K562 (cell line): ENCODE measurements around the gene DGKE. TPM values are rescaled to one million over a fixed set of nuclear protein-coding genes. Genes with fewer than 3 reads are reported as not detected.
A peak's percentile ranks its signal among the peaks of the same experiment; 100 is the strongest.

Experiments
- BHLHE40 ChIP-seq: IDR thresholded peaks from 2 replicates; pipeline ENCODE4 v1.6.1; 2011; ENCODE audit warnings: low read length, improper control_type of control experiment
- CREB3L1 ChIP-seq: fragments of 450-650 bp; IDR thresholded peaks from 2 replicates; pipeline ENCODE4 v1.6.1; 2014; ENCODE audit warnings: low read depth, mild to moderate bottlenecking, moderate library complexity, borderline replicate concordance
- MYC ChIP-seq, 2 experiments: fragments of 250-450 bp in 1 of 2; sonication (Bioruptor Pico) in 1 of 2; IDR thresholded peaks; 2 replicates each; pipeline versions ENCODE4 v1.5.1 to v1.6.1; 2012 to 2021; ENCODE audit warnings: low read depth in 2 of 2, borderline replicate concordance in 1 of 2, improper control_type of control experiment in 1 of 2, low read length in 1 of 2, mild to moderate bottlenecking in 1 of 2, moderate library complexity in 1 of 2
- NR2C2 ChIP-seq, 2 experiments: fragments of 200-800 bp in 1 of 2; sonication (Bioruptor generic) in 1 of 2; sonication (generic) in 1 of 2; formaldehyde crosslinking in 1 of 2; IDR thresholded peaks; 2 replicates each; pipeline versions ENCODE4 v1.6.1 to v1.8.0; 2016 to 2022; ENCODE audit warnings: mild to moderate bottlenecking in 1 of 2, missing compliant biosample characterization in 1 of 2, missing genetic modification characterization in 1 of 2, missing genetic modification reagents in 1 of 2
- TCF3 ChIP-seq: sonication (generic); formaldehyde crosslinking; IDR thresholded peaks from 2 replicates; pipeline ENCODE4 v1.4.0; 2020; ENCODE audit warnings: mild to moderate bottlenecking, missing genetic modification reagents
- ZBTB40 ChIP-seq, 2 experiments: fragments of 450-650 bp in 1 of 2; sonication (generic) in 1 of 2; formaldehyde crosslinking in 1 of 2; IDR thresholded peaks; 2 replicates each; pipeline versions ENCODE4 v1.7.1 to v1.9.0; 2016 to 2022; ENCODE audit warnings: inconsistent platforms in 1 of 2, mild to moderate bottlenecking in 1 of 2, missing genetic modification reagents in 1 of 2
- polyA plus RNA-seq, 8 experiments: library from polyadenylated mRNA; depleted of rRNA in 4 of 8; stranded (reverse) in 5 of 8; unstranded in 3 of 8; fragments of >200 nt; fragmentation: Nextera tagmentation in 2 of 8; fragmentation: Illumina TruSeq in 1 of 8; extraction: Ambion mirVana in 2 of 8; extraction: Trizol in 1 of 8; gene quantifications; 2 replicates each; pipeline versions ENCODE4 v1.2.1 to v1.2.3, GENCODE V29; 2011 to 2014; ENCODE audit warnings: inconsistent platforms in 1 of 8, missing spikeins in 1 of 8
- total RNA-seq, 7 experiments: library from RNA; depleted of rRNA in 6 of 7; stranded (reverse); fragments of >200 nt in 6 of 7; fragmentation: Illumina TruSeq in 2 of 7; extraction: Trizol in 2 of 7; gene quantifications; 2 replicates each; pipeline versions ENCODE4 v1.2.1 to v1.2.3, GENCODE V29; 2011 to 2021; ENCODE audit warnings: low replicate concordance in 1 of 7
- TF ChIP-seq, protein P1 (sequence below): fragments of 250-450 bp; sonication (Bioruptor Pico); IDR thresholded peaks from 2 replicates; pipeline ENCODE4 v1.4.0; 2020; ENCODE audit warnings: mild to moderate bottlenecking
- TF ChIP-seq, protein P2 (sequence below), 2 experiments: IDR thresholded peaks; 2 replicates each; pipeline ENCODE4 v1.6.1; 2012; ENCODE audit warnings: improper control_type of control experiment in 2 of 2, low read depth in 2 of 2, low read length in 2 of 2, borderline replicate concordance in 1 of 2

DGKE gene
- total and polyA plus RNA-seq, 9 of the 15 experiments (the other 6 are each of a cell fraction or from before 2014, with no cell fraction given) = 1.3 to 9.9 (median 5.9) TPM

GRCh38 chr17:56833809-56834379 lies at the start of gene DGKE, which contains the start of gene C17orf67 (continued):
- TF ChIP-seq ZBTB40 (IDR thresholded peaks at IDR 0.05) (no peak), ZBTB40 (CRISPR knock-in tag; IDR thresholded peaks at IDR 0.05) (no peak), CREB3L1 (peak; percentile 33; the same call in 1 of the 2 replicates), MYC (IDR thresholded peaks at IDR 0.05; ENCODE audit: low read depth, low read length) (peak; percentile 73), MYC (CRISPR knock-in tag; IDR thresholded peaks at IDR 0.05; ENCODE audit: borderline replicate concordance, low read depth) (no peak), TCF3 (peak; percentile 28), BHLHE40 (peak; percentile 60), NR2C2 (CRISPR knock-in tag; IDR thresholded peaks at IDR 0.05) (no peak), NR2C2 (tag; IDR thresholded peaks at IDR 0.05) (peak; percentile 56; the same call in 1 of the 2 replicates)
- TF ChIP-seq, protein P1, sequence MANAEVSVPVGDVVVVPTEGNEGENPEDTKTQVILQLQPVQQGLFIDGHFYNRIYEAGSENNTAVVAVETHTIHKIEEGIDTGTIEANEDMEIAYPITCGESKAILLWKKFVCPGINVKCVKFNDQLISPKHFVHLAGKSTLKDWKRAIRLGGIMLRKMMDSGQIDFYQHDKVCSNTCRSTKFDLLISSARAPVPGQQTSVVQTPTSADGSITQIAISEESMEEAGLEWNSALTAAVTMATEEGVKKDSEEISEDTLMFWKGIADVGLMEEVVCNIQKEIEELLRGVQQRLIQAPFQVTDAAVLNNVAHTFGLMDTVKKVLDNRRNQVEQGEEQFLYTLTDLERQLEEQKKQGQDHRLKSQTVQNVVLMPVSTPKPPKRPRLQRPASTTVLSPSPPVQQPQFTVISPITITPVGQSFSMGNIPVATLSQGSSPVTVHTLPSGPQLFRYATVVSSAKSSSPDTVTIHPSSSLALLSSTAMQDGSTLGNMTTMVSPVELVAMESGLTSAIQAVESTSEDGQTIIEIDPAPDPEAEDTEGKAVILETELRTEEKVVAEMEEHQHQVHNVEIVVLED (CRISPR knock-in tag) = peak; percentile 63; the same call in 1 of the 2 replicates
- TF ChIP-seq, protein P2, sequence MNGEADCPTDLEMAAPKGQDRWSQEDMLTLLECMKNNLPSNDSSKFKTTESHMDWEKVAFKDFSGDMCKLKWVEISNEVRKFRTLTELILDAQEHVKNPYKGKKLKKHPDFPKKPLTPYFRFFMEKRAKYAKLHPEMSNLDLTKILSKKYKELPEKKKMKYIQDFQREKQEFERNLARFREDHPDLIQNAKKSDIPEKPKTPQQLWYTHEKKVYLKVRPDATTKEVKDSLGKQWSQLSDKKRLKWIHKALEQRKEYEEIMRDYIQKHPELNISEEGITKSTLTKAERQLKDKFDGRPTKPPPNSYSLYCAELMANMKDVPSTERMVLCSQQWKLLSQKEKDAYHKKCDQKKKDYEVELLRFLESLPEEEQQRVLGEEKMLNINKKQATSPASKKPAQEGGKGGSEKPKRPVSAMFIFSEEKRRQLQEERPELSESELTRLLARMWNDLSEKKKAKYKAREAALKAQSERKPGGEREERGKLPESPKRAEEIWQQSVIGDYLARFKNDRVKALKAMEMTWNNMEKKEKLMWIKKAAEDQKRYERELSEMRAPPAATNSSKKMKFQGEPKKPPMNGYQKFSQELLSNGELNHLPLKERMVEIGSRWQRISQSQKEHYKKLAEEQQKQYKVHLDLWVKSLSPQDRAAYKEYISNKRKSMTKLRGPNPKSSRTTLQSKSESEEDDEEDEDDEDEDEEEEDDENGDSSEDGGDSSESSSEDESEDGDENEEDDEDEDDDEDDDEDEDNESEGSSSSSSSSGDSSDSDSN (IDR thresholded peaks at IDR 0.05; ENCODE audit: borderline replicate concordance in 1 of 2, low read depth in 2 of 2, low read length in 2 of 2) = peak; percentile 40 to 42; a peak in 2 of 4 replicates
